Breast epithelium (tissue), 3 donors: Measurements from ENCODE around the gene YWHAE.
"Not testable (repeated sequence)": the region's sequence is repeated elsewhere in the genome, so short reads cannot be mapped to it uniquely, and the experiment has no call there.

Source experiments
- CTCF ChIP-seq, 3 donors: fragments of 450-650 bp; IDR thresholded peaks; one replicate each; pipeline ENCODE4 v1.5.1; 2016 to 2017; ENCODE audit warnings: antibody characterized with exemption in 3 of 3, mild to moderate bottlenecking in 3 of 3, moderate library complexity in 3 of 3
- POLR2A ChIP-seq: fragments of 450-650 bp; IDR thresholded peaks from one replicate; pipeline ENCODE4 v1.6.1; 2016; ENCODE audit warnings: antibody characterized with exemption, mild to moderate bottlenecking, moderate library complexity

DNA sequence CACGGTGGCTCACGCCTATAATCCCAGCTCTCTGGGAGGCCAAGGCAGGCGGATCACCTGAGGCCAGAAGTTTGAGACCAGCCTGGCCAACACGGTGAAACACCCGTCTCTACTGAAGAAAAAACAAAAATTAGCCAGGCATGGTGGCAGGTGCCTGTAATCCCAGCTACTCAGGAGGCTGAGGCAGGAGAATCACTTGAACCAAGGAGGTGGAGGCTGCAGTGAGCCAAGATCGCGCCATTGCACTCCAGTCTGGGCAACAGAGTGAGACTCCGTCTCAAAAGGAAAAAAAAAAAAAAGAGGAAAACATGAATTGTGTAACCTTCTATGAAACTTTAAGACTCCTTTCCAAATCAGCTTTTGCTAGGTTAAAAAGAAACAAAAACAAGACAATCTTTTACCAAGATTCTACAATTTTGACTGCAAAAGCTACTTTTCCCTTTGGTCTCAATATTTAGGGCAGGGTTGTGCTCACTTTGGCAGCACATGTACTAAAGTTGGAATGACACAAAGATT is 13.3 kb downstream of the YWHAE start:
- TF ChIP-seq CTCF (IDR thresholded peaks at IDR 0.05); POLR2A: not testable (repeated sequence)
